Measurements from ENCODE around the gene MAPKBP1.
"Not testable (repeated sequence)": the region's sequence is repeated elsewhere in the genome, so short reads cannot be mapped to it uniquely, and the experiment has no call there.

The MAPKBP1 gene

GRCh38 chr15:41774062-41774881 lies at the start of gene MAPKBP1:
TSS of gene MAPKBP1 (plus strand) at chr15:41774484. CDS start at chr15:41775276, 792 bp downstream.
- Histone ChIP-seq H3K4me3 (ENCODE audit: low read depth in 1 of 2, low read length in 2 of 2) (peak within 1 kb of the TSS; percentile 75 to 93), H3K27me3 (ENCODE audit: control insufficient read depth in 1 of 2, insufficient read depth in 2 of 2, low read length in 2 of 2) (no peaks in the 10 kb centered on the region), H3K9me3 (ENCODE audit: low read length) (no peaks in the 10 kb centered on the region), H3K27ac (ENCODE audit: low read depth, low read length) (peak within 1 kb of the TSS; percentile 84), H3K36me3 (ENCODE audit: insufficient read depth, low read length) (no peaks in the 10 kb centered on the region), H3K9ac (ENCODE audit: low read length) (peak within 1 kb of the TSS; percentile 55), H3K4me1 (ENCODE audit: insufficient read depth, low read length) (peaks cover 48% of the 10 kb centered on the region)

GRCh38 chr15:41727143-41727542 lies 47.1 kb upstream of the MAPKBP1 start:
- no peaks in the 10 kb centered on the region for H3K36me3 ChIP-seq (ENCODE audit: insufficient read depth, low read length)

GRCh38 chr15:41728061-41728460 lies 46.2 kb upstream of the MAPKBP1 start:
- not testable (repeated sequence) for H3K9me3 ChIP-seq (ENCODE audit: low read length); H3K27ac ChIP-seq (ENCODE audit: low read depth, low read length); H3K36me3 ChIP-seq (ENCODE audit: insufficient read depth, low read length); H3K27me3 ChIP-seq (ENCODE audit: control insufficient read depth in 1 of 2, insufficient read depth in 2 of 2, low read length in 2 of 2); H3K9ac ChIP-seq (ENCODE audit: low read length); H3K4me1 ChIP-seq (ENCODE audit: insufficient read depth, low read length); H3K4me3 ChIP-seq (ENCODE audit: low read depth in 1 of 2, low read length in 2 of 2)

More at GRCh38 chr15:41727143-41727542, 47.1 kb upstream of the MAPKBP1 start:
- no peak overlapping the region for H3K9ac ChIP-seq (ENCODE audit: low read length)
- no peak overlapping the region for H3K4me3 ChIP-seq (ENCODE audit: low read depth in 1 of 2, low read length in 2 of 2)
- no peaks in the 10 kb centered on the region for H3K9me3 ChIP-seq (ENCODE audit: low read length)
- H3K27me3 ChIP-seq (ENCODE audit: control insufficient read depth in 1 of 2, insufficient read depth in 2 of 2, low read length in 2 of 2): no peaks in the 10 kb centered on the region
- no peak overlapping the region for H3K27ac ChIP-seq (ENCODE audit: low read depth, low read length)
- H3K4me1 ChIP-seq (ENCODE audit: insufficient read depth, low read length): no peaks in the 10 kb centered on the region

- H3K27me3 ChIP-seq (ENCODE audit: control insufficient read depth in 1 of 2, insufficient read depth in 2 of 2, low read length in 2 of 2): no peaks in the 10 kb centered on the region
These were observed 43.7 kb upstream of the MAPKBP1 start for GRCh38 chr15:41730543-41730942.

GRCh38 chr15:41732483-41732882 lies 41.8 kb upstream of the MAPKBP1 start:
- H3K9me3 ChIP-seq (ENCODE audit: low read length): no peaks in the 10 kb centered on the region
- no peaks in the 10 kb centered on the region for H3K27me3 ChIP-seq (ENCODE audit: control insufficient read depth in 1 of 2, insufficient read depth in 2 of 2, low read length in 2 of 2)
- peaks cover 17% of the 10 kb centered on the region for H3K36me3 ChIP-seq (ENCODE audit: insufficient read depth, low read length)
- H3K4me1 ChIP-seq (ENCODE audit: insufficient read depth, low read length): no peaks in the 10 kb centered on the region
- no peak overlapping the region for H3K9ac ChIP-seq (ENCODE audit: low read length)
- H3K4me3 ChIP-seq (ENCODE audit: low read depth in 1 of 2, low read length in 2 of 2): no peak overlapping the region
- H3K27ac ChIP-seq (ENCODE audit: low read depth, low read length): no peak overlapping the region

More at GRCh38 chr15:41730543-41730942, 43.7 kb upstream of the MAPKBP1 start:
- H3K9me3 ChIP-seq (ENCODE audit: low read length): no peaks in the 10 kb centered on the region
- H3K4me1 ChIP-seq (ENCODE audit: insufficient read depth, low read length): no peaks in the 10 kb centered on the region
- peaks cover 7% of the 10 kb centered on the region for H3K36me3 ChIP-seq (ENCODE audit: insufficient read depth, low read length)
- no peak overlapping the region for H3K4me3 ChIP-seq (ENCODE audit: low read depth in 1 of 2, low read length in 2 of 2)
- H3K27ac ChIP-seq (ENCODE audit: low read depth, low read length): no peak overlapping the region
- no peak overlapping the region for H3K9ac ChIP-seq (ENCODE audit: low read length)

GRCh38 chr15:41734079-41734478 lies 40.2 kb upstream of the MAPKBP1 start:
- Histone ChIP-seq H3K27me3 (ENCODE audit: control insufficient read depth in 1 of 2, insufficient read depth in 2 of 2, low read length in 2 of 2) (no peaks in the 10 kb centered on the region), H3K36me3 (ENCODE audit: insufficient read depth, low read length) (peaks cover 24% of the 10 kb centered on the region), H3K9ac (ENCODE audit: low read length) (no peak overlapping the region), H3K27ac (ENCODE audit: low read depth, low read length) (no peak overlapping the region), H3K4me1 (ENCODE audit: insufficient read depth, low read length) (no peaks in the 10 kb centered on the region), H3K9me3 (ENCODE audit: low read length) (no peaks in the 10 kb centered on the region), H3K4me3 (ENCODE audit: low read depth in 1 of 2, low read length in 2 of 2) (no peak overlapping the region)

- H3K27me3 ChIP-seq (ENCODE audit: control insufficient read depth in 1 of 2, insufficient read depth in 2 of 2, low read length in 2 of 2): no peaks in the 10 kb centered on the region
- no peak overlapping the region for H3K4me3 ChIP-seq (ENCODE audit: low read depth in 1 of 2, low read length in 2 of 2)
- H3K36me3 ChIP-seq (ENCODE audit: insufficient read depth, low read length): peaks cover 24% of the 10 kb centered on the region
- H3K9me3 ChIP-seq (ENCODE audit: low read length): no peaks in the 10 kb centered on the region
- no peak overlapping the region for H3K9ac ChIP-seq (ENCODE audit: low read length)
- H3K4me1 ChIP-seq (ENCODE audit: insufficient read depth, low read length): no peaks in the 10 kb centered on the region
- H3K27ac ChIP-seq (ENCODE audit: low read depth, low read length): no peak overlapping the region
These were observed 39.2 kb upstream of the MAPKBP1 start for GRCh38 chr15:41735046-41735445.

- H3K4me1 ChIP-seq (ENCODE audit: insufficient read depth, low read length); H3K27ac ChIP-seq (ENCODE audit: low read depth, low read length); H3K9me3 ChIP-seq (ENCODE audit: low read length); H3K27me3 ChIP-seq (ENCODE audit: control insufficient read depth in 1 of 2, insufficient read depth in 2 of 2, low read length in 2 of 2); H3K4me3 ChIP-seq (ENCODE audit: low read depth in 1 of 2, low read length in 2 of 2); H3K9ac ChIP-seq (ENCODE audit: low read length): not testable (repeated sequence)
- H3K36me3 ChIP-seq (ENCODE audit: insufficient read depth, low read length): peaks cover 24% of the 10 kb centered on the region
These were observed 38.8 kb upstream of the MAPKBP1 start for GRCh38 chr15:41735492-41735891.

GRCh38 chr15:41746802-41747201 lies 27.5 kb upstream of the MAPKBP1 start:
- Histone ChIP-seq H3K4me3 (ENCODE audit: low read depth in 1 of 2, low read length in 2 of 2) (no peak overlapping the region), H3K9ac (ENCODE audit: low read length) (no peak overlapping the region), H3K36me3 (ENCODE audit: insufficient read depth, low read length) (peaks cover 30% of the 10 kb centered on the region), H3K27ac (ENCODE audit: low read depth, low read length) (no peak overlapping the region), H3K4me1 (ENCODE audit: insufficient read depth, low read length) (no peaks in the 10 kb centered on the region), H3K27me3 (ENCODE audit: control insufficient read depth in 1 of 2, insufficient read depth in 2 of 2, low read length in 2 of 2) (no peaks in the 10 kb centered on the region), H3K9me3 (ENCODE audit: low read length) (no peaks in the 10 kb centered on the region)

GRCh38 chr15:41756198-41756597 lies 18.1 kb upstream of the MAPKBP1 start:
- H3K27me3 ChIP-seq (ENCODE audit: control insufficient read depth in 1 of 2, insufficient read depth in 2 of 2, low read length in 2 of 2): no peaks in the 10 kb centered on the region
- peaks cover 13% of the 10 kb centered on the region for H3K36me3 ChIP-seq (ENCODE audit: insufficient read depth, low read length)
- H3K9me3 ChIP-seq (ENCODE audit: low read length): no peaks in the 10 kb centered on the region
- no peak overlapping the region for H3K9ac ChIP-seq (ENCODE audit: low read length)
- no peak overlapping the region for H3K4me3 ChIP-seq (ENCODE audit: low read depth in 1 of 2, low read length in 2 of 2)
- H3K27ac ChIP-seq (ENCODE audit: low read depth, low read length): no peak overlapping the region
- no peaks in the 10 kb centered on the region for H3K4me1 ChIP-seq (ENCODE audit: insufficient read depth, low read length)

- Histone ChIP-seq H3K36me3 (ENCODE audit: insufficient read depth, low read length) (no peaks in the 10 kb centered on the region), H3K27me3 (ENCODE audit: control insufficient read depth in 1 of 2, insufficient read depth in 2 of 2, low read length in 2 of 2) (no peaks in the 10 kb centered on the region), H3K4me1 (ENCODE audit: insufficient read depth, low read length) (peaks cover 39% of the 10 kb centered on the region), H3K9me3 (ENCODE audit: low read length) (no peaks in the 10 kb centered on the region), H3K4me3 (ENCODE audit: low read depth in 1 of 2, low read length in 2 of 2) (no peak overlapping the region), H3K27ac (ENCODE audit: low read depth, low read length) (peak overlapping the region; percentile 62), H3K9ac (ENCODE audit: low read length) (no peak overlapping the region)
These were observed 1.5 kb upstream of the MAPKBP1 start for GRCh38 chr15:41772720-41773331.

All from muscle layer of colon (tissue), 2 donors.